DMS53 treated with DMSO at 0.1 percent for 48 hours (cell line): ENCODE results near the gene DNAH10.

Experiments
- DNase-seq: peaks from one replicate; lab custom pipeline; 2025; ENCODE audit not compliant: unreplicated experiment; lab: John Stamatoyannopoulos, UW

Gene DNAH10

GRCh38 chr12:123962513-123962912, 200.4 kb downstream of the DNAH10 start:
- DNase-seq = no peak

- no peak for DNase-seq
Measured at GRCh38 chr12:123963821-123964220, 201.7 kb downstream of the DNAH10 start.

- no peak for DNase-seq
Measured at GRCh38 chr12:123965382-123965781, 203.3 kb downstream of the DNAH10 start.

GRCh38 chr12:123966596-123966995, 204.5 kb downstream of the DNAH10 start:
- DNase-seq = no peak

DNA sequence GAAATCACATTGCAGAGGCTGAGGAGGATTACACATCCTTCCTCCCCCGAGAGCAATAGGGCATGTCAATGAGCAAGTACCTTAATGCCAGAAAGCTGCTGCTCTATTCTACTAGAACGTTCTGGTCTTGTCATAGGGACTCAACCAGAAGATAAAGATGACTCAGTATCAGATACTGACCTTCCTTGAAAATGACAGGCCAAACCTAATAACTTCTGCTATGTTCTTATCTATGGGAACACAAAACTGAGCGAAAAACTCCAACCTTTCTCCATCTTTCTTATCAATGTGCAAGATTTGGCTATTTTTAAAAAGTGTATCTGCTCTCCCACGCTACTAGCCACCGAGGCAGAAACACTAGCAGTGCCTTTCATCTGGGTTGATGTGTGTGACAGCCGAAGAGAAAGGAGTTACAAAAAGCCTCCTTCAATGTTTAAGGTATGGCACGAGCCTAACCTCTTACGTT, 205.1 kb downstream of the DNAH10 start:
- DNase-seq = no peak

- no peak for DNase-seq
Measured at GRCh38 chr12:123971449-123971769, 209.3 kb downstream of the DNAH10 start.

DNA sequence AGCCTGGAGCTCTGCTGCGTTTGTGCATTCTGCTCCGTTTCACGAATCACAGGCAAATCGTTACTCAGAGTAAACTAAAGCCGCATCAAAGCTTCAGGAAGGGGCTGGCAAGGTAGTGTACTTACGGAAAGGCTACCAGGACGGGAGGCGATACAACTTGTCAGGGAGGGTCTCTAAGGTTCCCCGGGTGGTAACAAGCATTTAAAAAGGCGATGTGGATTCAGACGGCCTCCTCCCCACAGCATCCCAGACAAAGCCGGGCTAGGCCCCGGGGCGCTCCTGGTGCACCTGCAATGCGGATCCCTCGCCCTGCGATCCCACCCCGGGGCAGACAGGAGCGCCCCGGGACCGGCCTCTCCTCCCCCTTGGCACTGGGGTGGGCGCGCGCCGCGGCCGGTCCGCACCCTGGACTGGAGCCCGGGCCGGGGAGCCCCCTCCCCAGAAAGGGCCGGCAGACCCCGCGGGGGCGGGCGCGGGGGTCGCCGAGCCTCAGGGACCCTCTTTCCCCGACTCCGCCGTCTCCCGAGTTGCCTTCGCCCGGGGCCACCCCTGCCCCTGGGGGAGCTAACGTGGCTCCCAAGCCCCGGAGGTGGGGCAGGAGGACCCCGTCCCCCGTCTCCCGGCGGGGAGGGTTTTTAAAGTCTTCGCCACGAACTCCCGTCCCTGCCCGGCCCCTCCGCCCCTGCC, 209.8 kb downstream of the DNAH10 start:
- peak; percentile 53 for DNase-seq

DNA sequence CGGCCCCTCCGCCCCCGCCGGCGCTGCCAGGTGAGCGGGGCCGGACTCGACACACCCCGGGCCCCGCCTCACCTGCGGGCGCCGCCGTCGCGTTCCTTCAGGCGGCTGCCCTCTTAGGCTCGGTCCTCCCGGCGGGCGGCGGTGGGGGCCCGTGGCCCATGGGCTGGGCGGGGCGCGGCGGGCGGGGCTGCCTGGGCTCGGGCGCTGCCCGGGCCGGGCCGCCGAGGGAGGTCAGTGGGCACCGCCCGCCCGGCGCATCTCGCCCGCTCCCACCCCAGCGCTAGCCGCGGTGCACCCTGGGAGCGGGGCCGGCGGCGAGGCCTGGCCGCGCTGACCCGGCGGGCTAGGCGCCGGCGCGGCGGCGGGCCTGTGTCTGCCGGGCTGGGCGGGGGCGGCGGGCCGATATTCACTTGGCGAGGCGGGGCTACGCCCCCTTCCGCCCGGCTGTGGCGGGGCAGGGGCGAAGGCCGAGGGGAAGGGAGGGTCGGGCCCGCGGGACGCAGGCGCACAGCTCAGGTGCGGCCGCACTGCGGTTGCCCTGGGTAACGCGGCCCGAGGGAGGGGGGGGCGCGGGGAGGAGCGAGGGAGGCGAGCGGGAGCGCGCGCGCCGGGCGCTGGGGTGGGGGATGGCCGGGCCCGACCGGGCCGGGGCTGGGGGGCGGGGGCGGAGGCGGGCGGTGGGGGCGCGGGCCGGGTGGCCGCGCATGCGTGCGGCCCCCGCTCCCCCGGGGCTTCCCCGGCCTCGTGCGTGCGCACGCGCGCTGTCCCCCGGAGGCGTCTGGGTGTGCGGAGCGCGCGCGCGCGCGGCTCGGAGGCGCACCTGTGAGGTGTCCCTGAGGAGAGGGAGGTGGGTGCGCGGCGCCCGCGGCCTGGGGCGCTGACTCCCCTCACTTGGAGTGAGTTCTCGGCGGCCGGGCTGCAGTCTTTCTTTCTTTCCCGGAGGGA, 210.6 kb downstream of the DNAH10 start, which contains the start of the genes CCDC92 and ZNF664:
Gene CCDC92 (minus strand): TSS at position 375 of the 945 bp plus-strand sequence. CDS start 28,526 bp downstream, outside the sequence.
Gene ZNF664 (plus strand): TSS at position 759 of the 945 bp plus-strand sequence. CDS start 38,930 bp downstream, outside the sequence.
- peak; percentile 81 for DNase-seq

- no peak for DNase-seq
Measured at GRCh38 chr12:123973552-123974341, 211.6 kb downstream of the DNAH10 start.

GRCh38 chr12:123976227-123976826, 214.2 kb downstream of the DNAH10 start:
- no peak for DNase-seq

GRCh38 chr12:123979566-123979965, 217.5 kb downstream of the DNAH10 start:
- DNase-seq = no peak

- DNase-seq = no peak
Measured at GRCh38 chr12:123982269-123982668, 220.2 kb downstream of the DNAH10 start.

GRCh38 chr12:123983822-123984485, 221.9 kb downstream of the DNAH10 start:
- peak; percentile 40 for DNase-seq

DNA sequence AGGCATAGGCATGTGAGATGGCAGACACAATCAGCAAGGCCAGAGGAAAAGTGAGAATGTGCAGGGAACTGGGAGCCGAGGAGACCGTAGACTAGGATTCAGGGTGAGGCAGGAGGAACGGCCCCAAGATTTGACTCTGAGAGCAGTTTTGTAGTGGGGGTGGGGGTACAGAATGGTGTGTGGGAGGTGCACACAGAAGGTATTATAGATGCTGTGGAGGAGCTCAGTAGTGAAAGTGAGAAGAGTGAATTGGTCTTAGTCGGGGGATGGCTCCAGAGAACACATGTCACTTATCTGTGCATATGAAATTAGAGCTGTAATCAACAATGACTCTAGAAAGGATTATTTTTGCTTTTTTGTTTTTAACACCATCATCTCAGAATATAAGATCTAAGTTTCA, 222.8 kb downstream of the DNAH10 start:
- no peak for DNase-seq
